H1 (cell line): Measurements from ENCODE around the gene CCDC154.

Experiments
- CHD7 ChIP-seq: fragments of 300-600 bp; sonication (generic); IDR thresholded peaks from 2 replicates; pipeline ENCODE4 v1.7.1; 2012; ENCODE audit warnings: low read length, moderate library complexity, mild to moderate bottlenecking, inconsistent platforms; ENCODE audit not compliant: insufficient replicate concordance
- CTCF ChIP-seq, 3 experiments: IDR thresholded peaks; 1 replicate in 2 of 3; 2 replicates in 1 of 3; pipeline versions ENCODE4 v1.5.1 to v1.6.1; 2011; ENCODE audit warnings: low read length in 3 of 3, mild to moderate bottlenecking in 3 of 3, inconsistent platforms in 2 of 3, low read depth in 1 of 3, moderate library complexity in 1 of 3; ENCODE audit not compliant: insufficient read depth in 1 of 3; ENCODE audit errors: control extremely low read depth in 1 of 3
- EP300 ChIP-seq, 2 experiments: IDR thresholded peaks; 1 replicate in 1 of 2; 2 replicates in 1 of 2; pipeline ENCODE4 v1.6.1; 2011 to 2012; ENCODE audit warnings: low read depth in 2 of 2, low read length in 2 of 2, mild to moderate bottlenecking in 2 of 2, borderline replicate concordance in 1 of 2, inconsistent platforms in 1 of 2, moderate library complexity in 1 of 2
- JUND ChIP-seq: IDR thresholded peaks from 2 replicates; pipeline ENCODE4 v1.6.1; 2011; ENCODE audit warnings: mild to moderate bottlenecking, improper control_type of control experiment, low read length
- POLR2A ChIP-seq, 2 experiments: IDR thresholded peaks; 1 replicate in 1 of 2; 2 replicates in 1 of 2; pipeline ENCODE4 v1.6.1; 2011; ENCODE audit warnings: low read depth in 2 of 2, low read length in 2 of 2, mild to moderate bottlenecking in 2 of 2; ENCODE audit errors: control extremely low read depth in 1 of 2
- POLR2AphosphoS5 ChIP-seq: IDR thresholded peaks from 2 replicates; pipeline ENCODE4 v1.6.1; 2011; ENCODE audit warnings: low read depth, low read length
- RFX5 ChIP-seq: IDR thresholded peaks from 2 replicates; pipeline ENCODE4 v1.6.1; 2011; ENCODE audit warnings: low read depth, low read length, improper control_type of control experiment, borderline replicate concordance
- SIN3A ChIP-seq, 2 experiments: IDR thresholded peaks in 1 of 2; conservative IDR thresholded peaks in 1 of 2; 2 replicates each; pipeline ENCODE4 v1.6.1; 2011 to 2012; ENCODE audit warnings: low read length in 2 of 2, improper control_type of control experiment in 1 of 2, low read depth in 1 of 2, mild to moderate bottlenecking in 1 of 2

GRCh38 chr16:1424028-1424427 is 20.3 kb downstream of the CCDC154 start:
- no peak for TF ChIP-seq JUND
- no peak for TF ChIP-seq CTCF (IDR thresholded peaks at IDR 0.05; ENCODE audit: control extremely low read depth in 1 of 3, insufficient read depth in 1 of 3, low read depth in 1 of 3, low read length in 3 of 3)
- no peak for TF ChIP-seq CHD7
- TF ChIP-seq POLR2AphosphoS5 = no peak
- no peak for TF ChIP-seq RFX5
- no peak for TF ChIP-seq SIN3A (conservative IDR thresholded peaks at IDR 0.05 in 1 of 2, IDR thresholded peaks at IDR 0.05 in 1 of 2; ENCODE audit: low read depth in 1 of 2, low read length in 2 of 2)
- no peak for TF ChIP-seq POLR2A (IDR thresholded peaks at IDR 0.05; ENCODE audit: control extremely low read depth in 1 of 2, low read depth in 2 of 2, low read length in 2 of 2)
- no peak for TF ChIP-seq EP300 (IDR thresholded peaks at IDR 0.05; ENCODE audit: borderline replicate concordance in 1 of 2, low read depth in 2 of 2, low read length in 2 of 2)
